Measurements from ENCODE around the gene PSD2.

- TF ChIP-seq ELF1 (IDR thresholded peaks at IDR 0.05; ENCODE audit: borderline replicate concordance, low read depth) (no peak), CTCF (IDR thresholded peaks at IDR 0.05 in 2 of 3, conservative IDR thresholded peaks at IDR 0.05 in 1 of 3; ENCODE audit: borderline replicate concordance in 1 of 3, insufficient read depth in 1 of 3, low read depth in 2 of 3, low read length in 2 of 3) (no peak)
Measured at GRCh38 chr5:139843991-139844390, 48.4 kb downstream of the PSD2 start.
